Measurements from ENCODE around the gene DENND4A. TPM values are rescaled to one million over a fixed set of nuclear protein-coding genes. Genes with fewer than 3 reads are reported as not detected.

DENND4A gene
- total and polyA plus RNA-seq, 2 donors (not counting 1 experiment from before 2014, with no cell fraction given) = 24.4 to 103 TPM

DNA sequence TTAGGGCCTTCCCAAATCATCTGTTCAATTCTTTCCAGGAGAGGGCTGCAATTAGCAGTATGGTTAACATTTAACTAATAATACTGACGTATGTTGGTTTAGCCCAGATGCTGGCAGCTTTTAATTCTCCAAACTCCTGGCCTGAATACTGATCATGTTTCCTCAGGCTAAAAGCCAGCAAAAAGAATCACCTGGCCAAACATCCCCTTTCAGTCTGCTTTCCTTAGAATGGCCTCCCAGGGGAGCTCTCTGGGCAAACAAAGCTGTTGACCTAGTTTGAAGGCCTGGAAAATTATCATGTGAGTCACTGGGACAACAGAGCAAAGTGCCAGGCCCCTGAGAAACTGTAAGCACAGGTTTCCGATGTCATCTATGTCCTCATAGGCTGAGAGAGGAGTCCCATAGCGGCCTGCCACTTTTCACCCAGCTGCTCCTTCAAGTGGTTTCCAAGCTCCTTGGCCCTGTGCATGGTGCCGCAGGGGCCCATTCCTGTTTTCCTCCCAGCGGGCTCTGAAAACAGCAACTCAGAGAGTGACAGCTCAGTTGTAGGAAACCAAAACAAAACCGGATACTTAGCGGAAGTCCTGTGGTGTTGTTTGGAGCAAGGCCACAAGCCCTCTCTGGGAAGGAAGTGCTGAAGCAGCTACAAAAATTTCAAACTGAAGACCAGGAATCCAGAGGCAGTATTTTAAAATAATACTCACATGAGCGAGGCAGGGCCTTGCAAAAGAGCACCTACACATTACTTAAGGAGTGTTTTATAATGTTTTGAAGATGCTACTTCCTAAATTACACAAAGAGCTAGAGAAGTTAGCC lies 40.7 kb upstream of the DENND4A start:
- ATAC-seq (ENCODE audit: low read depth) (peak; percentile 60), DNase-seq (peak; percentile 68)
- peaks cover 7% of the 10 kb centered on the region for H3K79me2 ChIP-seq (ENCODE audit: control insufficient read depth, insufficient read depth, low read length)
- H3K27ac ChIP-seq (ENCODE audit: low read length in 2 of 2) = peak overlapping the region; percentile 70 to 79
- no peaks in the 10 kb centered on the region for H3K9me3 Mint-ChIP-seq (ENCODE audit: insufficient read depth)
- no peaks in the 10 kb centered on the region for H3K9me3 ChIP-seq (ENCODE audit: control extremely low read depth in 1 of 3, control insufficient read depth in 2 of 3, insufficient read depth in 1 of 3, low read length in 2 of 3)
- H3K9ac ChIP-seq (ENCODE audit: low read length) = peak overlapping the region; percentile 33
- no peaks in the 10 kb centered on the region for H3K36me3 ChIP-seq (replicated peaks in 1 of 2; ENCODE audit: control extremely low read depth in 1 of 2, control insufficient read depth in 1 of 2, extremely low read depth in 1 of 2, insufficient read depth in 2 of 2, low read length in 1 of 2)
- peak overlapping the region; percentile 80 for H3K4me3 Mint-ChIP-seq
- WGBS (ENCODE audit: insufficient coverage) = 13% methylated on average over 5 of the region's 8 CpGs
- intact Hi-C loops (cut with micrococcal nuclease) = no loop called here
- TF ChIP-seq CTCF (IDR thresholded peaks at IDR 0.05) (no peak), EZH2 (IDR thresholded peaks at IDR 0.05; ENCODE audit: borderline replicate concordance, insufficient read depth, low read depth, low read length, poor library complexity, severe bottlenecking) (no peak)
- peak overlapping the region; percentile 96 for H3K27ac Mint-ChIP-seq
- H3K27me3 ChIP-seq (replicated peaks in 1 of 4; ENCODE audit: control extremely low read depth in 1 of 4, control insufficient read depth in 3 of 4, insufficient read depth in 4 of 4, low read length in 3 of 4) = no peaks in the 10 kb centered on the region
- peak overlapping the region; percentile 69 for H3K4me2 ChIP-seq (replicated peaks; ENCODE audit: low read depth, low read length, poor library complexity, severe bottlenecking)
- no peaks in the 10 kb centered on the region for H3K27me3 Mint-ChIP-seq
- H3K4me1 ChIP-seq (ENCODE audit: control insufficient read depth in 2 of 2, insufficient read depth in 2 of 2, low read length in 2 of 2) = peaks cover 37 to 40% of the 10 kb centered on the region in 2 donors
- peak overlapping the region in 3 of 5 experiments; percentile 21 to 52 (median 25) for H3K4me3 ChIP-seq (ENCODE audit: control extremely low read depth in 1 of 5, extremely low read depth in 1 of 5, insufficient read depth in 1 of 5, low read depth in 2 of 5, low read length in 4 of 5)
- ChIA-PET POLR2A (interaction anchor here (1.4 kb wide), 1 partner anchor 36 kb away, joined by 4 read pairs; the partner anchor contains the start of gene RAB11A), CTCF (interaction anchor here (0.7 to 2.7 kb wide), 18 partner anchors 9 to 236 kb away, joined by 3 to 13 read pairs (median 4); partner anchors contain the start of genes DENND4A and RAB11A)
- peaks cover 56% of the 10 kb centered on the region for H3K4me1 Mint-ChIP-seq
- H2AFZ ChIP-seq (ENCODE audit: insufficient read depth, low read depth, low read length, poor library complexity, severe bottlenecking) = peak overlapping the region; percentile 76
- H4K20me1 ChIP-seq (ENCODE audit: control insufficient read depth, insufficient read depth, low read length, poor library complexity, severe bottlenecking) = no peaks in the 10 kb centered on the region
